HFFc6 (cell line): Measurements from ENCODE around the gene RALA. TPM values are rescaled to one million over a fixed set of nuclear protein-coding genes. Genes with fewer than 3 reads are reported as not detected.
A peak's percentile ranks its signal among the peaks of the same experiment; 100 is the strongest.
"Not testable (repeated sequence)": the region's sequence is repeated elsewhere in the genome, so short reads cannot be mapped to it uniquely, and the experiment has no call there.

Source experiments
- DNase-seq: peaks from one replicate; pipeline ENCODE4 v3.0.0-alpha.2; 2018
- H3K27ac Mint-ChIP-seq: 2 replicates; pipeline ENCODE4 v1.8.0; 2020; ENCODE audit warnings: mild to moderate bottlenecking, mixed read lengths
- H3K27me3 Mint-ChIP-seq: 2 replicates; pipeline ENCODE4 v1.8.0; 2021; ENCODE audit warnings: mild to moderate bottlenecking, moderate library complexity, mixed read lengths; ENCODE audit not compliant: insufficient read depth
- H3K36me3 Mint-ChIP-seq: 2 replicates; pipeline ENCODE4 v1.8.0; 2021; ENCODE audit warnings: low read depth, mixed read lengths
- H3K4me1 Mint-ChIP-seq: 2 replicates; pipeline ENCODE4 v1.8.0; 2020; ENCODE audit warnings: low read depth, mixed read lengths
- H3K4me3 Mint-ChIP-seq: 2 replicates; pipeline ENCODE4 v1.8.0; 2020; ENCODE audit warnings: mild to moderate bottlenecking, moderate library complexity, mixed read lengths
- H3K9me3 Mint-ChIP-seq: 2 replicates; pipeline ENCODE4 v1.8.0; 2020; ENCODE audit warnings: mild to moderate bottlenecking, mixed read lengths
- CTCF ChIP-seq: fragments of 200-600 bp; sonication (generic); IDR thresholded peaks from 2 replicates; pipeline ENCODE4 v1.5.0; 2021; ENCODE audit warnings: antibody characterized with exemption, mild to moderate bottlenecking
- total RNA-seq, 6 experiments: library from RNA; stranded (reverse); fragmentation: NEBNext Ultra II Directional; extraction: Animal tissue kit (Norgen Biotek cat#: 25700); gene quantifications; 2 replicates in 1 of 6; 3 replicates in 5 of 6; pipeline ENCODE4 v1.2.3, GENCODE V29; 2021

RALA gene
- total RNA-seq, 6 experiments from 2014 or later: 43.3 to 53.9 (median 45.7) TPM

DNA sequence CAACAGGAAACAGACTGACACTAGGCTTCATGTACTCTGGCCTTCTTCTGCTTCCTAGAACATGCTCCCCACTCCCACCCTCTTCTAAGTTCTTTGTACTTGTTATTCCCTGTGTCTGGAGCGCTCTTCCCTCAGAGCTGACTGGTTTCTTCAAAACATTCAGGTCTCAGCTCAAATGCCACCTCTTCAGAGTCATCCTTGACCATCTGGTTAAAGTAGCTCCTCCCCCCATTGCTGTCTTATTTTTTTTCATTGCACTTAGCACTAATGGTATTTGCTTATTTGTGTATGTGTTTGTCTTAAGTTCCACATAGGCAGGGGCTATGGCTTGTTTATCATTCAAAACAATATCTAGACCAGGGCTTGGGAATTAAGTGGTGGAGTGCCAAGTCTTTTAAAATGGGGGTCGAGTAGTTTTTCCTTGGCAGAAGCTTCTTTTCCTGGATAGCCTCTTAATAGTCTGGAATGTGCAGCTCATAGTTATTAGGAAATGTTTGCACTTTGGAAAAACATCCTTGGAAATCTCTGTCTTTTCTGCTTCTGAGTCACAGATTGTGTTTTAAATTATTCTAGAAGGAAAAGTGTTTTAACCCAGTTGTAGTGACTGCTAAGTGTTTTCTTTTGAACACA is 60.0 kb downstream of the RALA start:
- H3K4me3 Mint-ChIP-seq: peak overlapping the region; percentile 68
- DNase-seq: peak; percentile 66
- no peaks in the 10 kb centered on the region for H3K9me3 Mint-ChIP-seq
- no peak for TF ChIP-seq CTCF
- peak overlapping the region; percentile 85 for H3K27ac Mint-ChIP-seq
- H3K36me3 Mint-ChIP-seq: peaks cover 18% of the 10 kb centered on the region
- H3K4me1 Mint-ChIP-seq: peaks cover 87% of the 10 kb centered on the region
- H3K27me3 Mint-ChIP-seq: peaks cover 1% of the 10 kb centered on the region; the same call in 1 of the 2 replicates

- H3K36me3 Mint-ChIP-seq: peaks cover 31% of the 10 kb centered on the region
- peaks cover 92% of the 10 kb centered on the region for H3K4me1 Mint-ChIP-seq
- TF ChIP-seq CTCF: no peak
- H3K27ac Mint-ChIP-seq: peak overlapping the region; percentile 89
- H3K9me3 Mint-ChIP-seq: no peaks in the 10 kb centered on the region
- H3K27me3 Mint-ChIP-seq: peaks cover 1% of the 10 kb centered on the region
- DNase-seq: peak; percentile 65
- peak overlapping the region; percentile 28 for H3K4me3 Mint-ChIP-seq
These were observed 63.0 kb downstream of the RALA start for GRCh38 chr7:39686261-39686924.

- H3K36me3 Mint-ChIP-seq: peaks cover 47% of the 10 kb centered on the region
- H3K4me3 Mint-ChIP-seq: peak overlapping the region; percentile 16
- H3K27me3 Mint-ChIP-seq: peaks cover 1% of the 10 kb centered on the region
- no peak for TF ChIP-seq CTCF
- peaks cover 88% of the 10 kb centered on the region for H3K4me1 Mint-ChIP-seq
- no peaks in the 10 kb centered on the region for H3K9me3 Mint-ChIP-seq
- peak overlapping the region; percentile 81 for H3K27ac Mint-ChIP-seq
- peak; percentile 48 for DNase-seq
These were observed 65.5 kb downstream of the RALA start for GRCh38 chr7:39688611-39689480.

- Mint-ChIP-seq H3K27me3 (peaks cover 1% of the 10 kb centered on the region), H3K27ac (peak overlapping the region; percentile 75), H3K9me3 (no peaks in the 10 kb centered on the region), H3K36me3 (peaks cover 64% of the 10 kb centered on the region), H3K4me1 (peaks cover 74% of the 10 kb centered on the region), H3K4me3 (peak overlapping the region; percentile 22)
- peak; percentile 79 for DNase-seq
- no peak for TF ChIP-seq CTCF
These were observed 68.4 kb downstream of the RALA start for GRCh38 chr7:39691821-39692220.

DNA sequence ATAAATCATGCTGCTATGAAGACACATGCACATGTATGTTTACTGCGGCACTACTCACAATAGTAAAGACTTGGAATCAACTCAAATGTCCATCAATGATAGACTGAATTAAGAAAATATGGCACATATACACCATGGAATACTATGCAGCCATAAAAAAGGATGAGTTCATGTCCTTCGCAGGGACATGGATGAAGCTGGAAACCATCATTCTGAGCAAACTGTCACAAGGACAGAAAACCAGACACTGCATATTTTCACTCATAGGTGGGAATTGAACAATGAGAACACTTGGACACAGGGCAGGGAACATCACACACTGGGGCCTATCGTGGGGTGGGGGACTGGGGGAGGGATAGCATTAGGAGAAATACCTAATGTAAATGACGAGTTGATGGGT is 69.7 kb downstream of the RALA start:
- not testable (repeated sequence) for H3K27me3 Mint-ChIP-seq, H3K4me3 Mint-ChIP-seq, H3K27ac Mint-ChIP-seq, DNase-seq, H3K9me3 Mint-ChIP-seq
- peaks cover 74% of the 10 kb centered on the region for H3K4me1 Mint-ChIP-seq
- H3K36me3 Mint-ChIP-seq: peaks cover 64% of the 10 kb centered on the region
